Stimulated activated effector memory CD8-positive, alpha-beta T cell treated with anti-CD3 and anti-CD28 coated beads, Interleukin-12 subunit alpha, Interleukin-12 subunit beta, amount 100 ng/mL, for 72 hours (primary cell): Measurements from ENCODE around the gene ADAMTSL1.

Source experiments
- ATAC-seq: fragments of 150-1000 bp; cut with Tn5 transposase; 2 replicates; pipeline ENCODE4 v1.10.0; 2021
- DNase-seq, 2 donors: peaks; one replicate each; pipeline ENCODE4 v3.0.0; 2021 to 2022; ENCODE audit warnings: low spot score in 2 of 2
- H3K27ac Mint-ChIP-seq: one replicate; pipeline ENCODE4 v1.8.0; 2022; ENCODE audit warnings: mild to moderate bottlenecking, mixed read lengths
- H3K36me3 Mint-ChIP-seq: one replicate; pipeline ENCODE4 v1.8.0; 2022; ENCODE audit warnings: mild to moderate bottlenecking, mixed read lengths
- H3K4me1 Mint-ChIP-seq: one replicate; pipeline ENCODE4 v1.8.0; 2022; ENCODE audit warnings: mixed read lengths
- H3K4me3 Mint-ChIP-seq: one replicate; pipeline ENCODE4 v1.8.0; 2022; ENCODE audit warnings: mild to moderate bottlenecking, mixed read lengths
- H3K9me3 Mint-ChIP-seq: one replicate; pipeline ENCODE4 v1.8.0; 2022; ENCODE audit warnings: mixed read lengths

The ADAMTSL1 gene

DNA sequence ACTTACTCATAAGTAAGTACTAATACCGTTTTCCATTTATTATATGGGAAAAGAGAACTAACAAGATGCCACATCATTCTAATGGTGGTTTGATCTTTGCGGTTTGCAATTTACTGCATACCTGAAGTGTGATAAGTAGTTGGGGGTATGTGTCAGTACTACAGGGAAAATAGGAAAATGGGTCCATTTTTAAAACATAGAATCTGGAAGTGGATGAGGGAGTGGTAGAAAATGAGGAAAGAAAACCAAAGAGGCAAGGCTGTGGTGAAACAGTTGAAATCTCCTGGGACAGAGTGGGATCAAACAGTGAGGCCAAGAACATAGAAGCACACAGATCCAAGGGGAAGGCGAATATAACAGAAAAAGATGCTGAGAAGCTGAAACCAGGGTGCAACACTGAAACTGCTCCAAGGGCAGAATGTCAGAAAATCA lies 6.7 kb downstream of the ADAMTSL1 start:
- DNase-seq: no peak

DNA sequence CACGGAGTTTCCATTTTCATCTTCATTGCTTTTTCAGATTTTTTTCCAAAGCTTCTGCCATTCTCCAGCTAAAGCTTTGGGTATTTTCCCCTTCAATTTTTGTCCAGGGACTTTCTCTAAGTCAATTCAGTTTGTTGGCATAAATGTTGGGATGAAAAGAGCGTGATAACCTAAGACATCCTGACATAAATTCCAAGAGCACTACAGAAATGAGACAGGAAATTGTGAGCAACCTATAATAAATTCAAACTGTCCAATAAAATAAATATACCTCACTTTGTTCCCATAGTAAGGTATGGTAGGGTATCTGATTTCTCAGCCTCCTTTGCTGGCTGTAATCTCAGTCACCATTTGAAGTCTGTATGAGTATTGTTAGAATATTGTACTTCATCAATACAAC lies 8.4 kb downstream of the ADAMTSL1 start:
- Mint-ChIP-seq H3K27ac (no peak overlapping the region), H3K4me1 (no peaks in the 10 kb centered on the region)

More for the DNA sequence above, 6.7 kb downstream of the ADAMTSL1 start:
- no peak for ATAC-seq
- no peak overlapping the region for H3K27ac Mint-ChIP-seq
- no peaks in the 10 kb centered on the region for H3K36me3 Mint-ChIP-seq
- no peak overlapping the region for H3K4me3 Mint-ChIP-seq
- H3K9me3 Mint-ChIP-seq: no peaks in the 10 kb centered on the region
- H3K4me1 Mint-ChIP-seq: no peaks in the 10 kb centered on the region

DNA sequence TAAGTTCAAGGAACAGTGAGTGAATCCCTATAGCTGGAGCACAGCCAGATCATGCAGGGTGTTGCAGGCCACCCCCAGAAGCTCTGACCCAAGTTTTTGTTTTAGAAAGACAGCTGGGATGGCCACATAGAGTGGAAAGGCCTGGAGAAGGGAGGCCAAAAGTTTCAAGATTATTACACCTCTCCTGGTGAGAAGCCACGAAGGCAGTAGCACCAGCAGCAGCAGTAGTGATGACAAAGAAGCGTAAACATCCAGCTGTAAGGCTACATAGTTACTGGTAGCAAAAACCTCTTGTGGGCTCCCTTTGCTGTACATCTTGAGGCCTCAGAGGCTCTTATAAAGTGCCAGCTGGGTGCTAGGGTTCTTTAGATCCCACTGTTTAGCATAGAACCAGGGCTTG lies 11.8 kb downstream of the ADAMTSL1 start:
- H3K27ac Mint-ChIP-seq: no peak overlapping the region
- no peak for ATAC-seq
- no peaks in the 10 kb centered on the region for H3K36me3 Mint-ChIP-seq
- no peaks in the 10 kb centered on the region for H3K4me1 Mint-ChIP-seq
- no peak overlapping the region for H3K4me3 Mint-ChIP-seq
- H3K9me3 Mint-ChIP-seq: no peaks in the 10 kb centered on the region
- DNase-seq: no peak

More for the DNA sequence above, 8.4 kb downstream of the ADAMTSL1 start:
- Mint-ChIP-seq H3K4me3 (no peak overlapping the region), H3K9me3 (no peaks in the 10 kb centered on the region), H3K36me3 (no peaks in the 10 kb centered on the region)
- ATAC-seq: no peak
- DNase-seq: no peak

GRCh38 chr9:18487611-18488010 lies 13.7 kb downstream of the ADAMTSL1 start:
- no peak overlapping the region for H3K4me3 Mint-ChIP-seq
- no peaks in the 10 kb centered on the region for H3K9me3 Mint-ChIP-seq
- H3K36me3 Mint-ChIP-seq: no peaks in the 10 kb centered on the region

GRCh38 chr9:18488886-18489285 lies 14.9 kb downstream of the ADAMTSL1 start:
- no peak overlapping the region for H3K4me3 Mint-ChIP-seq
- no peaks in the 10 kb centered on the region for H3K36me3 Mint-ChIP-seq
- no peak for DNase-seq
- no peaks in the 10 kb centered on the region for H3K9me3 Mint-ChIP-seq
- ATAC-seq: no peak
- no peaks in the 10 kb centered on the region for H3K4me1 Mint-ChIP-seq
- H3K27ac Mint-ChIP-seq: no peak overlapping the region

More at GRCh38 chr9:18487611-18488010, 13.7 kb downstream of the ADAMTSL1 start:
- Mint-ChIP-seq H3K4me1 (no peaks in the 10 kb centered on the region), H3K27ac (no peak overlapping the region)
- DNase-seq (no peak), ATAC-seq (no peak)

GRCh38 chr9:18489861-18490260 lies 15.9 kb downstream of the ADAMTSL1 start:
- DNase-seq (no peak), ATAC-seq (peak; percentile 32)
- Mint-ChIP-seq H3K36me3 (no peaks in the 10 kb centered on the region), H3K9me3 (no peaks in the 10 kb centered on the region), H3K27ac (no peak overlapping the region), H3K4me1 (no peaks in the 10 kb centered on the region), H3K4me3 (no peak overlapping the region)

- no peaks in the 10 kb centered on the region for H3K36me3 Mint-ChIP-seq
These were observed 16.9 kb downstream of the ADAMTSL1 start for GRCh38 chr9:18490641-18491370.

GRCh38 chr9:18492612-18493011 lies 18.7 kb downstream of the ADAMTSL1 start:
- DNase-seq: no peak
- Mint-ChIP-seq H3K4me3 (no peak overlapping the region), H3K9me3 (no peaks in the 10 kb centered on the region)

More at GRCh38 chr9:18490641-18491370, 16.9 kb downstream of the ADAMTSL1 start:
- ATAC-seq (no peak), DNase-seq (no peak)
- Mint-ChIP-seq H3K9me3 (no peaks in the 10 kb centered on the region), H3K27ac (no peak overlapping the region), H3K4me1 (no peaks in the 10 kb centered on the region), H3K4me3 (no peak overlapping the region)

GRCh38 chr9:18493451-18493993 lies 19.6 kb downstream of the ADAMTSL1 start:
- no peak overlapping the region for H3K4me3 Mint-ChIP-seq
- DNase-seq (no peak), ATAC-seq (no peak)
- no peaks in the 10 kb centered on the region for H3K36me3 Mint-ChIP-seq
- H3K27ac Mint-ChIP-seq: no peak overlapping the region
- H3K9me3 Mint-ChIP-seq: no peaks in the 10 kb centered on the region
- H3K4me1 Mint-ChIP-seq: no peaks in the 10 kb centered on the region

More at GRCh38 chr9:18492612-18493011, 18.7 kb downstream of the ADAMTSL1 start:
- no peak for ATAC-seq
- Mint-ChIP-seq H3K36me3 (no peaks in the 10 kb centered on the region), H3K4me1 (no peaks in the 10 kb centered on the region), H3K27ac (no peak overlapping the region)

GRCh38 chr9:18495065-18495464 lies 21.1 kb downstream of the ADAMTSL1 start:
- no peak overlapping the region for H3K4me3 Mint-ChIP-seq
- ATAC-seq (no peak), DNase-seq (no peak)
- H3K36me3 Mint-ChIP-seq: no peaks in the 10 kb centered on the region
- H3K4me1 Mint-ChIP-seq: no peaks in the 10 kb centered on the region
- H3K9me3 Mint-ChIP-seq: no peaks in the 10 kb centered on the region
- no peak overlapping the region for H3K27ac Mint-ChIP-seq

- no peak overlapping the region for H3K27ac Mint-ChIP-seq
- no peaks in the 10 kb centered on the region for H3K36me3 Mint-ChIP-seq
- no peaks in the 10 kb centered on the region for H3K4me1 Mint-ChIP-seq
- DNase-seq: no peak
- H3K9me3 Mint-ChIP-seq: no peaks in the 10 kb centered on the region
- no peak overlapping the region for H3K4me3 Mint-ChIP-seq
- no peak for ATAC-seq
These were observed 22.5 kb downstream of the ADAMTSL1 start for GRCh38 chr9:18496256-18497000.

GRCh38 chr9:18499062-18499461 lies 25.1 kb downstream of the ADAMTSL1 start:
- Mint-ChIP-seq H3K4me3 (no peak overlapping the region), H3K27ac (no peak overlapping the region), H3K36me3 (no peaks in the 10 kb centered on the region), H3K9me3 (no peaks in the 10 kb centered on the region), H3K4me1 (no peaks in the 10 kb centered on the region)
- DNase-seq (no peak), ATAC-seq (no peak)

DNA sequence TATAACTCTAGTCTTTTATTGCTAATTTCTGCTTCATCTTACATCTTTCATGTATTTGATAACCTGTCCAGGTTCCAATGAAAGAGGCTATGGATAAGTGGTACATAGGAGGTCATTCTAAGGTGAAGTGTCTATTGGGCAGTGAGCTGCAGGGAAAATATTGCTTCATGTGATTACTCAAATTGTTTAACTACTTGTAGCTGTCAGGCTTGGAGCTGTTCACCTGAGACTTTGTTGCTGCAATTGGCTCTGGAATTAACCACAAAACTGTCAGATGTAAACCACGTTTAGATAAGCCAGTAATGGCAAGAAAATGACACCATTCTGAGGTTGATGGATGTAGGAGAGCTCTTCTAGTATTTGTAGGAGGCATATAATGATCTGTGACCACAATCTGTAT lies 26.0 kb downstream of the ADAMTSL1 start:
- Mint-ChIP-seq H3K9me3 (no peaks in the 10 kb centered on the region), H3K4me3 (no peak overlapping the region), H3K36me3 (no peaks in the 10 kb centered on the region), H3K27ac (no peak overlapping the region), H3K4me1 (no peaks in the 10 kb centered on the region)
- ATAC-seq (no peak), DNase-seq (no peak)

DNA sequence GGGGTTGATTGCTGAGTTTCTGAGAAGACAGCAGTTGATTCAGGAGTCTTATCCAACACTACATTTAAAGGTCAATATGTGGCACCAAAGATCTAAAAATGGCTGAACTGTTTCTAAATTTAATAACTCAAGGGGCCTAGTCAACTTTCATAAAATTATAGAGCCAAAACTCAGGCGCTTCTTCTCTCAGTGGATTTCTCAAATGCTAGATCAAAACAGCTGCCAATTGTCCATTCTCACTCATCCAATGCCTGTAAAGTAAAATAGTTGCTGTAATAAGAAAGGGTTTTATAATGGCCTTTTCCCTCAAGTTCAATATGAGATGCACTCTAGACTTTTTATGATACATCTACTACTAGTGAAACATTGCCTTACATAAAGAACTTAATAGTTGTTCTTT lies 26.5 kb downstream of the ADAMTSL1 start:
- Mint-ChIP-seq H3K4me1 (no peaks in the 10 kb centered on the region), H3K4me3 (no peak overlapping the region)

GRCh38 chr9:18501949-18502348 lies 28.0 kb downstream of the ADAMTSL1 start:
- no peaks in the 10 kb centered on the region for H3K9me3 Mint-ChIP-seq
- DNase-seq (no peak), ATAC-seq (no peak)
- no peaks in the 10 kb centered on the region for H3K4me1 Mint-ChIP-seq
- H3K4me3 Mint-ChIP-seq: no peak overlapping the region
- no peak overlapping the region for H3K27ac Mint-ChIP-seq
- H3K36me3 Mint-ChIP-seq: no peaks in the 10 kb centered on the region

More for the DNA sequence above, 26.5 kb downstream of the ADAMTSL1 start:
- H3K9me3 Mint-ChIP-seq: no peaks in the 10 kb centered on the region
- H3K27ac Mint-ChIP-seq: no peak overlapping the region
- no peaks in the 10 kb centered on the region for H3K36me3 Mint-ChIP-seq
- no peak for ATAC-seq
- DNase-seq: no peak

- Mint-ChIP-seq H3K4me1 (no peaks in the 10 kb centered on the region), H3K4me3 (no peak overlapping the region), H3K27ac (no peak overlapping the region), H3K36me3 (no peaks in the 10 kb centered on the region), H3K9me3 (no peaks in the 10 kb centered on the region)
- ATAC-seq: no peak
- DNase-seq: no peak
These were observed 28.6 kb downstream of the ADAMTSL1 start for GRCh38 chr9:18502546-18502945.
